LNCAP (cell line): ENCODE results near the gene RAPGEFL1.

Experiments used
- TF ChIP-seq, protein P1 (sequence below): fragments of 450-650 bp; IDR thresholded peaks from 2 replicates; pipeline ENCODE4 v1.5.1; 2017; ENCODE audit warnings: mild to moderate bottlenecking

Gene RAPGEFL1

DNA sequence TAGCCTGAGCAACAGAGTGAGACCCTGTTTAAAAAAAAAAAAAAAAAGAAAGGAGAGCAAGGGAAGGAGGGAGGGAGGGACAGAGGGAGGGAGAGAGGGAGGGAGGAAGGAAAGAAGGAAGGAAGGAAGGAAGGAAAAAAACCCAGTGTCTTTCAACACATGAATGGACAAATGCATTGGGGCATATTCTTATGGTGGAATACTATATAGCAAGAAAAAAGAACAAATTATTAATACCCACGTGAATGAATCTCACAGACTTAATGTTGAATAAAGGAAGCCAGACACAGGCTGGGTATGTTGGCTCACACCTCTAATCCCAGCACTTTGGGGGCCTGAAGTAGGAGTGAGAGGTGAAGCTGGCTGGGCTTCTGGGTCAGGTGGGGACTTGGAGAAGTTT lies 20.3 kb downstream of the RAPGEFL1 start:
- TF ChIP-seq, protein P1, sequence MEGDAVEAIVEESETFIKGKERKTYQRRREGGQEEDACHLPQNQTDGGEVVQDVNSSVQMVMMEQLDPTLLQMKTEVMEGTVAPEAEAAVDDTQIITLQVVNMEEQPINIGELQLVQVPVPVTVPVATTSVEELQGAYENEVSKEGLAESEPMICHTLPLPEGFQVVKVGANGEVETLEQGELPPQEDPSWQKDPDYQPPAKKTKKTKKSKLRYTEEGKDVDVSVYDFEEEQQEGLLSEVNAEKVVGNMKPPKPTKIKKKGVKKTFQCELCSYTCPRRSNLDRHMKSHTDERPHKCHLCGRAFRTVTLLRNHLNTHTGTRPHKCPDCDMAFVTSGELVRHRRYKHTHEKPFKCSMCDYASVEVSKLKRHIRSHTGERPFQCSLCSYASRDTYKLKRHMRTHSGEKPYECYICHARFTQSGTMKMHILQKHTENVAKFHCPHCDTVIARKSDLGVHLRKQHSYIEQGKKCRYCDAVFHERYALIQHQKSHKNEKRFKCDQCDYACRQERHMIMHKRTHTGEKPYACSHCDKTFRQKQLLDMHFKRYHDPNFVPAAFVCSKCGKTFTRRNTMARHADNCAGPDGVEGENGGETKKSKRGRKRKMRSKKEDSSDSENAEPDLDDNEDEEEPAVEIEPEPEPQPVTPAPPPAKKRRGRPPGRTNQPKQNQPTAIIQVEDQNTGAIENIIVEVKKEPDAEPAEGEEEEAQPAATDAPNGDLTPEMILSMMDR: no peak

GRCh38 chr17:40198576-40198975 lies 21.3 kb downstream of the RAPGEFL1 start:
- TF ChIP-seq, protein P1: no peak

- TF ChIP-seq, protein P1: no peak
Observed at GRCh38 chr17:40203131-40203530, 25.9 kb downstream of the RAPGEFL1 start.

- TF ChIP-seq, protein P1: no peak
Observed at GRCh38 chr17:40209404-40210093, 32.3 kb downstream of the RAPGEFL1 start.

GRCh38 chr17:40218006-40218739 lies 40.9 kb downstream of the RAPGEFL1 start:
- TF ChIP-seq, protein P1: no peak

DNA sequence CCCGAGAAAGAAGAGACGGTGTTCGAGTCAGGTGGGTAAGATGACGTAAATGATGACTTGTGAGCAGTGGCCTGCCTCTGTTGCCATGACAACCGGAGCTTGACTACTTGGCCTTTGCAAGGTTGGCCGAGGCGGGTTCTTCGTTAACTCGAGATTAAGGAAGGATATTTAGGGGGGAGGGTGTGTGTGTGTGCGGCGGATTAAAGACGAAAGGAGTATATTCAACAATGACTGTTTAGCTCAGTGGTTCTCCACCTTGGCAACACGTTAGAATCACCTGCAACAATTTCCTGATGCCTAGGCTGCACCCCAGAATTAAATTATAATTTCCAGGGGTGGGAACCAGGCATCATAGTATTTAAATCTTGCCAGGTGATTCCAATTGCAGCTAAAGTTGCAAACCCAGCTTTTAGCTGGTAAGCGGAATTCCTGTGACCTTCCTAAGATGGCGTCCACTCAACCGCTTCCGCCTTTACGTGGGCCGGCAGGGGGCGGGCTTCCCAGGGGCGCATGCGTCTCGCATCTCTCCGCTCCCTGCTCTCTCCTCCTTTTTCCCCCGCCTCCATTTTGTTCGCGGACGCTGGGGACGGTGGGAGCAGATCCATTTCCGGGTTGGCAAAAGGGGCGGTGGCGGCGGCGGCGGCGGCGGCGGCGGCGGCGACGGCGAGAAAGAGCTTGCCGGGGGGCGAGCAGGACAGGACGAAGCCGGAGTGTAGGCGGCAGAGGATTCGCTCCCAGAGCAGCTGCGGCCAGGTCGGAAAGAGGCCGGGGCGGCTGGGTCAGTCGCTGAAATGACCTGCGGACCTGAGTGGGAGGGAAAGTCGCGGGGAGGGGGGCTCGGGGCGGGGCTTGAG lies 41.7 kb downstream of the RAPGEFL1 start, which contains the start of gene WIPF2:
Gene WIPF2, plus strand, starts transcription at position 565 of the 854 bp plus-strand sequence. CDS start 37,156 bp downstream, outside the sequence.
- TF ChIP-seq, protein P1: no peak

DNA sequence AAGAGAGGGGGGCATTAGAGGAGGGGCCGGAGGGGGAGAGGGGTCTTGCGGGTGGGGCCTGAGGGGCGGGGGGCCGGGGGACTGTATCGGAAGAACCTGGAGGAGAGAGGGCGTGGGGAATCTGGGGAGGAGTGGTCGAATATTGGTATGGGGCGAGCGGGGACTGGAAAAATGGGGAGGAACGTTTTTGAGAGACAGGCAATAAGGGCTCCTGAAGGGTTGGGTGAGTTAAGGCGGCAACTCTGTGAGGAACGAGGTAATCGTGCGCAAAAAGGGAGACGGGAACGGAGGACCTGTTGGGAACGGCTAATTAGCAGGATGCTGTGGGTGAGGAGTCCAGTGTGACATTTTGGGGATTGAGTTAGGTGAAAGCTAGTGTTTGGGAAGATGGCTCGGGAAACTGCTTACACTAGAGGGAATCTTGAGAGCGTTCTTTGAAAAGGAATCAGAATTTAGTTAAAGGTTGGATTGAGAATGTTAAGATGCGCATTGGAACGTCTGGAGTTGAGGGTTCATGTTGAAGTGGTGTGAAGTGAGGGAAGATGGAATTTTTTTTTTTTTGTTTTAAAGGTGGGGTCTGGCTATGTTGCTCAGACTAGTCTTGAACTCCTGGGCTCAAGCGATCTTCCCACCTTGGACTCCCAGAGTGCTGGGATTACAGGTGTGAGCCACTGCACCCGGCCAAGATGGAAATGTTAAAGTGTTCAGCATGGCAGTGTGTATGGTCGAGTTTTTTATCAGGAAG lies 42.5 kb downstream of the RAPGEFL1 start:
- TF ChIP-seq, protein P1: no peak
